Fibroblast of skin of left biceps (primary cell): ENCODE results near the gene C6orf120.
A peak's percentile ranks its signal among the peaks of the same experiment; 100 is the strongest.

ENCODE experiments used
- DNase-seq, 2 experiments: peaks; one replicate each; pipeline ENCODE4 v3.0.0-alpha.2; 2013; ENCODE audit warnings: low read depth in 2 of 2

The C6orf120 gene

DNA sequence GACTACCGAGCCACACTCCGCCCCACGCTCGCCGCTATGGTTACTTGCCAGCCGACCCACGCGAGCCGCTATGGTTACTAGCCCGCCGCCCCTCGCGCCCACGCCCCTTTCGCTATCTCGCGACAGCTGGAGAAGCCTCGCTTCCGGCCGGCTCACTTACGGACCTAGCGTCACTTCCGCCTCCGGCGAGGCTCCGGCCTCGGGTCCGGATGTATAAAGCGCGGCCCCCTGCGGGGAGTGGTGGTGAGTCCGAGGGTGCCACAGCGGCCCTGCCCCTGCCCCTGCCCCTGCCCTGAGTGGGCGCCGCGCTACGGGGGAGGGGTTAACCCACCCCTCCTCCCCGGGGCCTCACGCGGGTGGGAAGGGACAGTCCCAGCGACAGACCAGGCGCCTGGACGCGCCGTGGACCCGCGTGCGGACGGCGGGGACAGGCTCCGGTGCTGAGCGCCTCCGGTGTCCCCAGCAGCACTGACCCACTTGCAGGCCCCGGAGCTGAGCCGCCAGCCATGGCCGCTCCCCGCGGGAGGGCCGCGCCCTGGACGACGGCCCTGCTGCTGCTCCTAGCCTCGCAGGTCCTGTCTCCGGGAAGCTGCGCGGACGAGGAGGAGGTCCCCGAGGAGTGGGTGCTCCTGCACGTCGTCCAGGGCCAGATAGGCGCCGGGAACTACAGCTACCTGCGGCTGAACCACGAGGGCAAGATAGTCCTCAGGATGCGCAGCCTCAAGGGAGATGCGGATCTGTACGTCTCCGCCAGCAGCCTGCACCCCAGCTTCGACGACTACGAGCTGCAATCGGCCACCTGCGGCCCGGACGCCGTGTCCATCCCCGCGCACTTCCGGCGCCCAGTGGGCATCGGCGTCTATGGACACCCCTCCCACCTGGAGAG, at the start of gene C6orf120, which contains the start of gene WDR27:
C6orf120 (plus strand) TSS at position 173 of the 886 bp plus-strand sequence; CDS start at position 507, 334 bp downstream.
WDR27 (minus strand) TSS at position 76 of the 886 bp plus-strand sequence. CDS start 13,024 bp downstream, outside the sequence.
- DNase-seq, result peak; percentile 84 to 85

DNA sequence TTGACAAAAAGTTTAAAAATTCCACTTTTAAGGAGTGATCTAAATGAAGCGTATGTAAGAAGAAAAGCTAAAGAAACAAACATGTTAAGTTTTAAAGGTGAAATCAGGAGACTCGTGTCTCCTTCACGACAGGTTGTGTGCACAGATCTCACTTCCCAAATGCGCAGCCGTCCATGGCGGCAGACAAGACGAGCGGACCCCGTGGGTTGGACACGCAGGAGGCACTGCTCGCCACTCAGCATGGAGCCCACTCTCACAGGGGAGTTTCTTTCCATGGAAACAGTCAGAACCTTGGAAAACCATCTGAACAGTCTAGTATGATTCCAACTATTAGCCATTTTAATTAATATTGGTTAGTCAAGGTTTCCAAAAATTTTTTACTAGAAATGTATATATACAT, 49.0 kb upstream of the C6orf120 start:
- no peak for DNase-seq

DNA sequence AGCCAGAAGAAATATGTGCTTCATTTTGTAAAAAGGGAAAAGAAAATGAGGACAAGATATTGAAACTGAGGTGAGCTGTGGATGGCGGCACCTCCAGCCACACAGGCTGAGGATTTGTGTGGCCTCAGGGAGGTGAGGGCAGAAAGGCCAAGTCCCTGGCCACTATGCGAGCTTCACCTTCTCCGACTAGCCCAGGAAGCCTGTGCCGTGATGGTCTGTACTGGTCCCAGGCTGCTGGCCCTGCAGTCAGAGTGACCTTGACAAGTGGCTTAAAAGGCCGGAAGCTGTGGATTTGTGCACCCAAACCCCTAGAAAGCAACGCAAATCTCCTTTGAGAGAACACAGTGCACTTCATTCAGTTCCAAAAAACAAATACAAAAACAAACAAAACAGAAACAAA, 48.2 kb upstream of the C6orf120 start:
- DNase-seq, result no peak

DNA sequence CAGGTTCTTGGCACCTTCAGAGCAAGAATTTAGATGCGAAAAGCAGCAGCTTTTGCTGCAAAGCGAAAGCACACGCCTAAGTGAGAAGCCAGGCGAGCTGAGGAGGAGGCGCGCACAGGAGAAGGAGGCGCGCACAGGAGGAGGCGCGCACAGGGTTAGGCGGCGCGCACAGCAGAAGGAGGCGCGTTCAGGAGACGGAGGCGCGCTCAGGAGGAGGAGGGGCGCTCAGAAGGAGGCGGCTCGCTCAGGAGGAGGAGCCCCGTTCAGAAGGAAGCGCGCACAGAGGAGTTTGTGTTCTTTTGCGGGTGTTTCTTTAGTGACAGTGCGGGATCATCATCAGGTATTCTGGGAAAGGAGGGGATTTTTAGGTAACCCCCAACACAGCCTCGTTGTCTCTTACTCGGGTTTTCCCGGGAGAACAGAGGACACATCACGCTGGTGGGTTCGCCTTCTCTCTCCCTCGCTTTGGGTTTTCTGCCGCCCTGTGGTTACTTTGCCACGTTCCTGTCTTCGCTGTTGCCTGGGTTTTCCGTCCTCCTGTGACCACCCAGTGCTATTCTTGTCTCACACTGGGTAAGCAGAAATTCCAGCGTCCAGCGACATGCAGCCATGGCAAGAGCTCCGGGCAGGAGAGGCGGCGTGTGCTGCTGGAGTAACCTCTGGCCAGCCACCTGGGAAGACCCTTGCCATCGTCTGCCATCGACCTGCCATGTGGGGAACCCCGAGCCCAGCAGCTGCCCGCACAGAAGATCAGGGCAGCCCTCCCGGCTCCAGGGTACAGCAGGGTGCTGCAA, 47.1 kb upstream of the C6orf120 start:
- peak; percentile 23 to 31 for DNase-seq

DNA sequence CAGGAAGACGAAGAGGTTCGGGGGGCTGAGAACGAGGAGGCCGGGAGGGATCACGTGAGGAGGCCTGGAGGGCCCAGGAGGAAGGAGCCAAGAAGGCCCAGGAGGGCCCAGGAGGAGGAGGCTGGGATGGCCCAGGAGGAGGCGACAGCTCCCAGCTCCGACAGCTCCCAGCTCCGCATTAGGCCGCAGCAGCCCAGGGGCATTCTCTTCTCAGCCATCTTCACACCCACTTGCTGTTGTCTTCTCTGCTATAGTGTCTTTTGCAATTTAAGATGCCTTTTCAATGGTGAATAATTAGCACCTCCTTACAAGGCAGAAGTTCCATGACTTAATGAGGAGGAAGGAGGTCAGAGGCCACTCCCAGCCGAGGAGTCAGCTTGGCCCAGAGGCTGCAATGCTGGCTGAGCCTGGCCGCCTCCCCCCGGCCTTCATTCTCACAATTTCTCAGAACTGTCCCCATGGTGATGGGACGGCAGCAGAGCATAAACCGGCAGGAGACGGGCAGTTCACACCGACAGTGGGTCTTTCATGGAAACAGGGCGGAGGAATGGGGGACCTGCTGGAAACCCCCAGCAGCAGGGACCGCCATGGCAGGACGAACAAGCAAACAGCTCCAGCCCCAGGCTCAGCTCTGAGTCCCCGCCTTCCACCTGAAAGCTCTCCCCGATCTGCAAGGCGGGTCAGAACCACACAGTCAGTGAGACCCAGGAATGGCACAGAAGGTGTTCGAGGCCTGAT, 45.2 kb upstream of the C6orf120 start:
- DNase-seq, result no peak

DNA sequence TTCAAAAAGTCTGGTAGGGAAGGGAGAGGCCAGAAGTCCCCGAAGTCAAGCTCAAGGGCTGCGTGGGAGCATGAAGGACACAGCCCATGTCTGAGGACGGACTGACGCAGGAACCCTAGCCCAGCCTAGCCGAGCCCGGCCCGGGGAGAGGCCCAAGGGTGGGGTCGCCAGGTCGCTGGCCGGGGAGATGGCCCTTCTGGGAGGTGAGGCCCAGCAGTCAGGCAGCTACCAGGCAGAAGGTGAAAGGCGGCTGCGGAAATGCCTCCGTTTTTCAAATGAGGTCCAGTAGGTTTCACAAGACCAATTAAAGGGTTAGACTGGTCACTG, 44.7 kb upstream of the C6orf120 start:
- DNase-seq, result no peak

DNA sequence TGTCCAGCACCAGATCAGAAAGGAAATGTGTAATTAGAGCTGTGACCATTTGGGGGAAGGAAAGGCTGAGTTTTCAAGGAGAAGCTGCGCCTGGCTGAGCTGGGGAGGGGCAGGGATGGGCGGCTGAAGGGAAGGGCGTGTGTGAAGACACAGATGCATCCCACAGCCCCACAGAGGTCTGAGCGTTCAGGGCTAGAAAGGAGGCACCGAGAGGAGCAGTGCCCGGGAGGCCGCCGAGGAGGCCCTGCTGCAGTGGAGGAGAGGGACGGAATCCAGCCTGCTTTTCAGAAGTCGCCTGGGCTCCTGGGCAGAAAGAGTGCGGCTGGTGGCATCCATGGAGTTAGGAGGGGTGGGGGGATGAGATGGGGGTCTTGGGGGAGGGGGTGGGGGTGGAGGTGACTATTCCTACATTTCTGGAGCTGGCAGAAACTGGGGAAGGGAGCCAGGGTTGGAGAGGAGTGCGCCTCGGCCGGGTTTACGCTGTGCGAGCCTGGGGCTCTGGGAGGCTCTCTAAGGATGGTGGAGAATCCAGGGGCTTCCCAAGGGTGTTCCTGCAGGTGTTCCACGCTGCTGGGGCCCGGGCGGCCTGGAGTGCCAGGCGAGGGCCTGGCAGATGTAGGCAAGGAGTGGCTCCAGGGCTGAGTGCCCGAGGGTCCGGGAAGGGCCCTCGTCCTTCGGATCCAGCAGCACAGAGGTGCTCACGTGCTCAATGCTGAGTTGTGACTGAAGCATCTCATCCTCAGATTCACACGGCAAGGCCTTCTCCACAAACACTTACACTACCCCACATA, 41.9 kb upstream of the C6orf120 start:
- DNase-seq, result no peak

DNA sequence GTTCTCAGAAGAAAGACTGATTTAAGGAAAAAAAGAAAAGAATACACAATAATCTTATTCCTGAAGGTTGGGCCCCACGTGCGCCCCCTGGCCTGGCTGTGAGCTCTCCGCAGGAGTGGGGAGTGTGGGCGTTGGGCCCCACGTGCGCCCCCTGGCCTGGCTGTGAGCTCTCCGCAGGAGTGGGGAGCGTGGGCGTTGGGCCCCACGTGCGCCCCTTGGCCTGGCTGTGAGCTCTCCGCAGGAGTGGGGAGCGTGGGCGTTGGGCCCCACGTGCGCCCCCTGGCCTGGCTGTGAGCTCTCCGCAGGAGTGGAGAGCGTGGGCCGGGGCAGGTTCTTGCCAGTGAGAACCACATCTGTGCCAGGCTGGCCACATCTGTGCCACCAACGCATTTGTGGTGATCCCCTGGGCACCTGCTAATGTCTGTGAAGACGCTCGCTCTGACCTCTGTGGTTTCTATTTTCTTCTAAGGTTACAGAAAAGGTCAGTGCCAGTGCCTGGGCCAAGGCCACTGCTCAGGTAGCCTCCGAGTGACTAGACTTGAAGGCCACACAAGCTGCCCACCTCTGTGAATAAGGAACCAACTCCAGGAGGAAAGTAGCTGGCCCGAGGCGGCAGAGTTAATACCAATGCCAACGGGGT, 41.1 kb upstream of the C6orf120 start:
- DNase-seq, result no peak

DNA sequence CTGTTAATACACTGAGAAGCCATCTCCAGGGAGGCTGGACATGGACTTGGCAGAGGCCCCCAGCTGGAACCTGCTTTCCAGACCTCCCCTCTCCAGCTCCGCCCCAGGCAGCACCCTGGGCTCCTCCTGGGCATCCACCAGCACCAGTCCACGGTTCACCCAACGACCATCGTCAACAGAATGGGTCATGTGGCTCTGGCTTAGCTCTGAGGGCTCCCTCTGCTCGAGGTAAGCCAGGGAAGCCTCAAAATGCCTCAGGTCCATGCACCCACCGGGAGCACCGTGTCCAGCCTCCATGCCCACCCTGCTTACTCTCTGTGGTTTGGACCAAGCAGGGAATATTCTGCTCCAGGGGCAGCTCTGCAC, 40.6 kb upstream of the C6orf120 start:
- DNase-seq, result no peak

DNA sequence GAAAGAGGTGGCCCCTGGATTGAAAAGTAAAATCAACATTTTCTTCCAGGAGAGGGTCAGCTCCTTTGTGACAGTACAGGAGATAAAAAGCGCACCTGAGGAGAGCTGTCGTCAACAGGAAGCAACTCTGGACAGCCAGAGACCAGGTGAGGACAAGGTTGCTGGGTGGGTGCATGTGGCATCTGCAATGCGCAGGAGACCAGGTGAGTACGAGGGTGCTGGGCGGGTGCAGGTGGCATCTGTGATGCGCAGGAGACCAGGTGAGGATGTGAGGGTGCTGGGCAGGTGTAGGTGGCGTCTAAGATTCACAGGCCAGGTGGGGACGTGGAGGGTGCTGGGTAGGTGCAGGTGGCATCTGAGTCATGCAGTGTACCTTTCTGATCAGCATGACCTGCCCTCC, 38.5 kb upstream of the C6orf120 start:
- DNase-seq, result no peak

DNA sequence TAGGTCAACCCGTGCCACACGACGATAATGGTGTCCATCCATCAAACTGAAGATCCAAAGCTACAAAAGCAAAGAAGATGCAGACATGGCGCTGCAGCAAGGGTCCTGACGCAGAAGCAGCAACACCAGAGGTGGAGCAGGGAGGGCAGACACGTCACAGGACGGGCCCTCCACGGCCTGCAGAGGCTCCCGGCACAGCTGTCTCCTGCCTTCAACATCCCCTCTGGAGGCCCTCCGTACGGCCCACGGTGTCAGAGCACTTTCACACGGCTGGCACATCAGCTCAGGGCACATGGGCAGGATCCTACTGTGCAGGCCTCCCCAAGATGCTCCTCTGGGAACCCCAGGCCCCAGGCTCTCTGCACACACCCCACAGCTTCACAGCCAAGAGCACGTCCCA, 37.7 kb upstream of the C6orf120 start:
- DNase-seq, result no peak

DNA sequence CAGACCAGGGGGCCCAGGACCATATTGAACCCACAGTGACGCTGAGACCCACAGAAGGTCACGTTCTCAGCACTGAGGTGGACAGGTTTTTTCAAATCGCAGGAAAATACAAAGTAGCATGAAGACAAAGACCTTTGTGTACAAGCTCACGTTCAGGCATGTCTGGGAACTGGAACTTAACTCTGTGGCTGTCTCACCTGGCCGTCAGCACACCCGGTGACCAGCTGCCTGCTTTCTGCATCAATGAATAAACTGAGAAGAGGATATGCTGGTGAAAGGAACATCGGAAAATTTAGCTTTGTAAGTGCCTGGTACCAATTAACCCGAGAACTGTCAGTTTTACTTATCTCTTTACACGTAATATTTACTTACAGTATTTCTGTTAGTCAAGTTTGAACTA, 36.6 kb upstream of the C6orf120 start:
- no peak for DNase-seq

DNA sequence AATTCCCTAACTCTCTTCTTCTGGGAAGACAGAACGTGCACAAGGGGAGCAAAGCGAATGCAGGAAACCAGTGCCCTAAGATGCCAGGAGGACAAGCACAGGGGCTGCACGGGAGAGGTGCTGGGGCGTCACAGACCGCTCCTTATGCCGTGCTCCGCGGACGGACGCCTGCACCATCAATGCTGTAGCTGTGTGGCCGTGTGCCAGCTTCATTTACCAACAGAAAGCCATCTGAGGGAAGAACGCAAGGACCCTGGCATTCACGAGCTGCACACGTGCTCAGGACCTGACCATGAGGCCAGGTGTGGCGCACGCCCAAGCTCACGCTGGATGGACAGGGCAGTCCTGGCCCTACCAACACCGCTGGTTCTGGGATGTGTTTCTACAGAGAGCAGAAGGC, 35.5 kb upstream of the C6orf120 start:
- no peak for DNase-seq

DNA sequence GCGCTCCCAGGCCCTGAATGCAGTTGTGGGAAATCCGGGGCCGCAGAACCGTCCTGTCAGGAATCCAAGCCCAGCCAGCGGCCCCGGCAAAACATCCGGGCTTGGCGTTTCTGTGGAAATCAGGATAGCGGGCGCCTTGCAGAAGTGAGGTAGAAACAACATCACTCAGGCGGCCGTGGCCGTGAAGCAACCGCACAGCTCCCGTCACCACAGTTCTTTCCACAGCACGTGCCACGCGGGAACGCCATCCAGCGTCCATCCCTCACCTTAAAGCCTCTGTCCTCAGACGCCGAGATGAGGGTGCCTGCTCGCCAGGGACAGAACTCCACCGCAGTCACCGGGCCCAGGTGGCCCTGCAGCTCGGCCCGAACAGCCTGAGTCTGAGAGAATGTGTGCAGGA, 34.2 kb upstream of the C6orf120 start:
- no peak for DNase-seq

DNA sequence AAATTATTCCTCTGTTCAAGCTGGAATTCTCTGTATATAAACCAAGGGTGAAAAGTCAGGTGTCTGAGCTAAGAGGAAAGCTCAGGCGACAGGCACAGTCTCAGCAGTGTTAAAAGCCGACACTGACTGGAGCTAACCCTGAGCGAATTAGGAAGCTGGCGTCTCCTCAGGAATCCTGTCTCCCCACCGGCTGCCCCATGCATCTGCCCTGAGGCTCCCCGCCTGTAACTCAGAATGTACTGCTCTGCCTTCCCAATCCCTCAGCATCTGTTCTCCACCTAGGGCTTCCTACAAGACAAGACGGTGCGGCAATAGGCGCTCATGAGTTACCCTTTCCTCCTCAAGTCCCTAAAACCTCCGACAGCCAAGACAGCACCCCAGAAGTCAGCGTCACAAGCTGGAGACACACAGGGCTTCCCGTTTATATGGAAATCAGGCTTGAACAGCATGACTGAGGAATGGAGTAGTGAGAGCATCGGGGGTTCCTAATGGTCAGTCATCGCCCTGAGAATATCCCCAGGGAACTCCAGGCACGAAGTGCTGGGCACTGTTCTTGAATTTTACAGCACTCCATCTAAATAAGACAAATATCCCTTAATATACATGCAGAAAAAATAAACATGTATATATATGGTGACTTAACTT, 33.6 kb upstream of the C6orf120 start:
- no peak for DNase-seq

DNA sequence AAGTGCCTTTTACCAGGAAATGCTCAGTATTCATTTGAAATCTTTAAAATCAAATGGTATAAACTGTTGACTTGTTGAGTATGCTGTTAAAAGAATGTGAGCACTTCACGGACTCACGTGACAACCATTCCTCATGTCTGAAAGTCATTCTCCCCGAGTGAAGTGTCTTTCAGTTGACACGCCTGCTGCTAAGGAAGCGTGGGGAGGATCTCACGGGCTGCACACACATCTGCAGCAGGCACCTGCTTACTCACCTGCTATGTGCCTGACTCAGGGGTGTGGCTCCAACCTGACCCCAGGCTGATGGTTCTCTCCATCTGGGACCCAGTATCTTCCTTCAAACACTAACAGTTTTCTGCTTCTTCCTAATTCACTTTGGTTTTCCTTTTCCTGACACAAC, 32.8 kb upstream of the C6orf120 start:
- no peak for DNase-seq

DNA sequence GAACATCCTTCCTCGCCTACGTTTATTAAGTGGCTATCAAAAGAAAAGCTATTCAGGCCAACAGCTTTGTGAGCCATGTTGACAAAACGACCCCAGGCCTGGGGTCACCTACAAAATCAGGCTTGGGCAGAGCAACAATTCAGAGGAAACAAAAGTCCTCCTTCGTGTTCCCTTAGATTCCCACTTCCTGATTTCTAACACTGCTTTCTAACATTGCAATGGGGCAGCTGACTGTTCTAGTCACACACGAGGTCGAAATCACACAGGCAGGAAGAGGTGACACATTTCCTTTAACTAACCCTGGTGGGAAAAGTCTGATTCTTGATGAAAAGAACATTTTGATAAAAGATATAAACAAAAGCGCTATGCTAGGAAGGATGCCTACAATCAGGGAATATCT, 32.0 kb upstream of the C6orf120 start:
- DNase-seq, result no peak

DNA sequence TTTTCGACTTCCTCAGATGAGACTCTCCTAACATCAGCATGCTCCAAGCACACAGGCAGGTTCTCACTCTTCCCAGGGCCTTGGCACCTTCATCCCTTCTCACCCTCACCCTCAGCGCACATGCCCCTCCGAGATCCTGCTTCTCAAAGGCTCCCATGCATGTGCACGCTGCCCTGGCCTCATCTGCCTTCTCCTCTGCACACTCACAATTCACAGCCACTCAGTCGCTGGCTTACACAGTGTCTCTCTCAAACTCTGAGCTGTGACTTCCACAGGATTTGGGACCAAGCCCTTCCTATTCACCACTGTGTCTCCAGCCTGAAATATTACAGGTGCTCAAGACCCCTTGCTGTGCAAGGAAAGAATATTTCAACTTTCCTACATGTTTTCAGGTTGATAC, 30.4 kb upstream of the C6orf120 start:
- no peak for DNase-seq

DNA sequence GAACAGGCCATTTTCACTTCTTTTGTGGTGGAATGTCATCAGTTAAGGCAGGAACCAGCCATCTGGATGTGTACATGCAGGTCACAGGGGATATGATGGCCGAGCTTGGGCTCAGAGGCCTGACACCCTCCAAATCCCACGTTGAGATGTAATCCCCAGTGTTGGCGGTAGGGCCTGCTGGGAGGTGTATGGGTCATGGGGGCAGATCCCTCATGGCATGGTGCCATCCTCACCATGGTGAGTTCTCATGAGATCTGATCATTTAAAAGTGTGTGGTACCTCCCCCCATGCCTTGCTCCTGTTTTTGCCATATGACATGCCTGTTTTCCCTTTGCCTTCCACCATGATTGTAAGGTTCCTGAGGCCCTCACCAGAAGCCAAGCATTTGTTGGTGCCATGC, 26.9 kb upstream of the C6orf120 start:
- no peak for DNase-seq

DNA sequence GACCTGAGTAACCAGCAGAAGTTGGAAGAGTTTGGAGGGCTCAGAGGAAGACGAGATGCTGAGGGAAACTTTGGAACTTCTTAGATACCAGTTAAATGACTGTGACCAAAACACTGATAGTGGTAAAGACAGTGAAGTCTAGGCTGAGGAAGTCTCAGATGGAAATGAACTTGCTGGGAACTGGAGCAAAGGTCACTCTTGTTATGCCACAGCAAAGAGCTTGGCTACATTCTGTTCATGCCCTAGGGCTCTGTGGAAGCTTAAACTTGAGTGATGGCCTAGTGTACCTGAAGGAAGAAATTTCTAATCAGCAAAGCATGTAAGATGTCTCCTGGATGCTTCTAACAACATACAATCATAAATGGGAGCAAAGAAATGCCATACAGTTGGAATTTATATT, 24.8 kb upstream of the C6orf120 start:
- DNase-seq, result no peak

DNA sequence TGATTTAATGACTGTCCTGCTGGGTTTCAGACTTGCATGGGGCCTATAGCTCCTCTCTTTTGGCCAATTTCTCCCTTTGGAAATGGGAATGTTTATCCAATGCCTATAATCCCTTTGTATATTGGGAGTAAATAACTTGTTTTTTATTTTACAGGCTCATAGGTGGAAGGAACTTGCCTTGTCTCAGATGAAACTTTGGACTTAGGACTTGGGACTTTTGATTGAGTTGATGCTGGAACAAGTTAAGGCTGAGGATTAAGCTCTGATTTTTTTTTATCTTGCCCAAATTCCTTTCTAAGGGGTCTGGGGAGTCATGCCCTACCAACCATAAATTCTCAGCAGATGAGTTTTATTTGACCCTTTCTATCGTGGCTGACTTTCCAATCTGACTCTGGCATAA, 23.6 kb upstream of the C6orf120 start:
- no peak for DNase-seq
